Activated naive CD4-positive, alpha-beta T cell treated with anti-CD3 and anti-CD28 coated beads, Interleukin-2, amount 50 U/mL, for 16 hours (primary cell): ENCODE measurements around the gene CCDC102A.
A peak's percentile ranks its signal among the peaks of the same experiment; 100 is the strongest.
"Not testable (repeated sequence)": the region's sequence is repeated elsewhere in the genome, so short reads cannot be mapped to it uniquely, and the experiment has no call there.

Experiments used
- DNase-seq: peaks from one replicate; pipeline ENCODE4 v3.0.0-alpha.2; 2020

The CCDC102A gene

DNA sequence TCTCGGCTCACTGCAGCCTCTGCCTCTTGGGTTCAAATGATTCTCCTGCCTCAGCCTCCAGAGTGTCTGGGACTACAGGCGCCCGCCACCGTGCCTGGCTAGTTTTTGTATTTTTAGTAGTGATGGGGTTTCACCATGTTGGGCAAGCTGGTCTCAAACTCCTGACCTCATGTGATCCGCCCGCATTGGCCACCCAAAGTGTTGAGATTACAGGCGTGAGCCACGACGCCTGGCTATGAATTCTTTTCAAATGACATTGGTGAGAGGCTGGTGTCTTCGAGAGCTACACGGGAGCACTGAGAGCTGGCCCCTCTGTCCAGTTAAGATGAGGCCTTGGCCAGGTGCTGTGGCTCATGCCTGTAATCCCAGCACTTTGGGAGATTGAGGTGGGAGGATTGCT is 36.4 kb downstream of the CCDC102A start:
- DNase-seq = not testable (repeated sequence)

DNA sequence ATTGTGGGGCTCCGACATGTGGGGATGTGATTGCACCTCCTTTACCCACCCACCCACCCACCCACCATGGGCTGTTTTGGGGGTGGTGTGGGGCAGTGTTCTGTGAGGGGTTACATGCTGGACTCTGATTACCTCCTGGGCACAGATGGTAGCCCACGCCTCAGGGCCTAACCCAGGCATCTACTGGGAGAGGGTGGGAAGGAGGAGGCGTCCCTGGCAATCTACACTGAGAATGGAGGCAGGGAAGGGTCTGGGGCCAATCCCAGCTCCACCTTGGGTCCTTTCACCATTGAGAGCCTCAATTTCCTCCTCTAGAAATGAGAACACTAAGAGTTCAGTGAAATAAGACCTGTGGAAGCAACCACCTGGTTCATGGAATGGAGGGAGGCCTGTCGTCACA is 38.3 kb downstream of the CCDC102A start:
- DNase-seq = no peak

DNA sequence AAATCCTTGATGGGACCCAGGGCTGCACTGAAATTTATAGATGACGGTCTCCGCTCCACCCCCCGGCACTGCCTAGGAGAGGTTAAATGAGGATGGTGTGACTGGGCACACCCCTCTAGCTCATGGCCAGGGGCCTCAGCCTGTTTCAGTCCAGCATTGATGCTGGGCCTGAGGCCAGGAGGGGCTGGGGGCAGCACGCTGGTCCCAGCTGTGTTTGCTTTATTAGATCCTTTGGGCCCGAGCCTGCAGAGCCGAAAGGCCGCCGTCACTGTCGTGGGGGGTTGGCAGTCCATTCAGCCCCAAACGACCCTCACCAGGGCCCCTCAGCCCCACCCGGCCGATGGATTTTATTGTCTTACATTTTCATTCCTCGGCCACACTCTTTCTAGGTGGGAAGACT is 39.2 kb downstream of the CCDC102A start:
- no peak for DNase-seq

DNA sequence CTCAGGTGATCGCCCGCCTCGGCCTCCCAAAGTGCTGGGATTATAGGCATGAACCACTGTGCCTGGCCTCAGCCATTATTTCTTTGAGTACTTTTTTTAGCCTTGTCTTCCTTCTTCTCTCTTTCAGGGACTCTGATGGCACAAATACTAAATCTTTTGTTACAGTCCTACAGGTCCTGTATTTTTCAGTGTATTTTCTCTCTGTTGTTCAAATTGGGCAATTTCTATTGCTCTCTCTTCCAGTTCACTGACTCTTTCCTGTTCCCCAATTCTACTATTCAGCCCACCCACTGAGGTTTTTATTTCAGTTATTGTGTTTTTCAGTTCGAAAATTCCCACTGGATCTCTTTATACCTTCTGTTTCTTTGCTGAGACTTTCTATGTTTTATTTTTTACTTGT is 42.6 kb downstream of the CCDC102A start:
- DNase-seq = no peak

DNA sequence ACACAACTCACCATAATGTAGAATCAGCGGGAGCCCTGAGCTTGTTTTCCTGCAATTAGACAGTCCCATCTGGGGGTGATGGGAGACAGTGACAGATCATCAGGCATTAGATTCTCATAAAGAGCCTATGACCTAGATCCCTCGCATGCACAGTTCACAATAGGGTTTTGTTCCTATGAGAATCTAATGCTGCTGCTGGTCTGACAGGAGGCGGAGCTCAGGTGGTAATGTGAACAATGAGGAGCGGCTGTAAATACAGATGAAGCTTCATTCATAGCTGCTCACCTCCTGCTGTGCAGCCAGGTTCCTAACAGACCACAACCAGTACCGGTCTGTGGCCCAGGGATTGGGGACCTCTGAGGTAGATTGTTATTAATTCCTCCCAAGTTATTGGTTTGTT is 47.1 kb downstream of the CCDC102A start:
- no peak for DNase-seq

DNA sequence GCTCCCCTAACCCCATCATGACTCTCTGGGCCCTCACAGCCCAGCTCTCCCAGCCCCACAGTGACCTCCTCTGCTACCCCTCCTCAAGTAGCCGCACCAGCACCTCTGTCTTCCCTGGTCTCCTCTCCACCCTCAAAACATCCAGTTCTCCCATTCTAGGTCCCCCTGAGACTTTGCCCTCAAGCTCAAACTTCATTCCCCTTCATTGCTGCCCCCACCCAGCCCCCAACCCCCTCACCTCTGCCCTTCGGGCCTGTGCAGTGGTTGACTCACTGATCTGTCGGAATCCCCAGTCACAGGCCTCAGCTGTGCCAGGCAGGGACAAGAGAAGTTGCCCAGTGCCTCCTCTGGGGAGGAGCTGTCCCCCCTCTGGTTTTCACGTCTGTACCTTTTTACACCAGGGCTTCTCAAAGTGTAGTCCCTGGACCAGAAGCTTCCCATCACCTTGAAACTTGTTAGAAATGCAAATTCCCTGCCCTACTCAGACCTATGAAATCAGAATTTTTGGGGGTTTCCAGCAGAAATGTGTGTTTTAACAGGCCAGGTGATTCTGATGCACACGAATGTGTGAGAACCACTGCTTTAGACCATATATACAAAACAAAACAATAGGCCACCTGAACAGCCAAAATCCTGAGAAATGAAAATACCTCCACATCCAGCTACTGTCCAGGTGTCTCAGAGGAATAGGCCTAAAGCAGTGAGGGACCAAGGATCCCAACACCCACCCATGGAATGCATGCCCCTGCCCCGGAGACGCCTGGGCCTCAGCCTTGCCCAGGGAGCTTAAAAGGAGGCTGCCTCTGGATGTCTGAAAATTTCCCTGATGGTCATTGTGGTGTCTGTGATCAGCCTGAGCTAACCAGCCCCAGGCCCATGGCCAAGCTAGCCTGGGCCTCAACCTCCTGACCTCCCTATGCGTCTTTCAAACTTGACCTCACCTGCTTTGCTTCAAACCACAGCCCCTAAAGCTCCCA is 49.2 kb downstream of the CCDC102A start:
- DNase-seq = no peak

DNA sequence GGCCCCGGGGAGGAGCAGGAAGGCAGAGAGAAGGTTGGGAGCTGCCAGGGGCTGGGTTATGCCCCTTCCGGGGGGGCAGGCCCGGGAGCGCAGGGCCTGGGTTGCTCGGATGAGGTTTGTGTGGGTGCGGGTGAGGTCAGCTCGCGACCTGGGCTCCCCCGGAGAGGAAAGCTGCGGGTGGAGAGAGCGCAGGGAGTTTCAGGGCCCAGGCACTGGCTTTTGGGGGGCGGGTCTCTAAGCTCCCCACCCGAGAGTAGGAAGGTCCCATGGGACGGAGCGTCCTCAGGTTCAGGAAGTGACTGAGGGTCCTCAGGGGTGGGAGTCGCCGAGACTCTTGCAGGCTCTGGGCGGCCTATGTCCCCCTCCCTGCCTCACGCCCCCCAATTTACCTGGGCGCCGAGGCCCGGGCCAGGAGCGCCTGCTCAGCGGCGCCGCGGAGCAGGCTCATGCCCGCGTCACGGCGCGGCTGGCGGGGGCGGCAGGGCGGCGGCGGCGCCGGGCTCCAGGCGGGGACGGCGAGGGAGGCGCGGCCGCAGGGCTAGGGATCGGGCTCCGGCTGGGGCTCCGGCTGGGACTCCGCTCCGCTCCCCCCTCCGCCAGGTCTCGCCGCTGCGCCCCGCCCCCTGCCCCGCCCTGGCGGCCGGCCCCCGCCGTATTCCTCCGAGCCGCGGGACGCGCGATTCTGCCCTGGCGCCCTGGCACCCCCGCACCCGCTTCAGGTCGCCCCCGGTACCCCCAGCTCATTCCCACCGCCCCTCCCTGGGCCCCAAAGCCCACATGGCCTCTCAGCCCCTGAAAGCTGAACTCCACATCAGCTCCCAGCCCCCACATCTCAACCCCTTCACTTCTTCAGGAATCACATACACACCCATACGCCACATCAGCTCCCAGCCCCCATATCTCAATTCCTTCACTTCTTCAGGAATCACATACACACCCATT is 50.2 kb downstream of the CCDC102A start, which contains the start of gene DOK4:
Gene DOK4 (minus strand): TSS at position 578 of the 942 bp plus-strand sequence. CDS start 6,986 bp downstream, outside the sequence.
- peak; percentile 84 for DNase-seq

DNA sequence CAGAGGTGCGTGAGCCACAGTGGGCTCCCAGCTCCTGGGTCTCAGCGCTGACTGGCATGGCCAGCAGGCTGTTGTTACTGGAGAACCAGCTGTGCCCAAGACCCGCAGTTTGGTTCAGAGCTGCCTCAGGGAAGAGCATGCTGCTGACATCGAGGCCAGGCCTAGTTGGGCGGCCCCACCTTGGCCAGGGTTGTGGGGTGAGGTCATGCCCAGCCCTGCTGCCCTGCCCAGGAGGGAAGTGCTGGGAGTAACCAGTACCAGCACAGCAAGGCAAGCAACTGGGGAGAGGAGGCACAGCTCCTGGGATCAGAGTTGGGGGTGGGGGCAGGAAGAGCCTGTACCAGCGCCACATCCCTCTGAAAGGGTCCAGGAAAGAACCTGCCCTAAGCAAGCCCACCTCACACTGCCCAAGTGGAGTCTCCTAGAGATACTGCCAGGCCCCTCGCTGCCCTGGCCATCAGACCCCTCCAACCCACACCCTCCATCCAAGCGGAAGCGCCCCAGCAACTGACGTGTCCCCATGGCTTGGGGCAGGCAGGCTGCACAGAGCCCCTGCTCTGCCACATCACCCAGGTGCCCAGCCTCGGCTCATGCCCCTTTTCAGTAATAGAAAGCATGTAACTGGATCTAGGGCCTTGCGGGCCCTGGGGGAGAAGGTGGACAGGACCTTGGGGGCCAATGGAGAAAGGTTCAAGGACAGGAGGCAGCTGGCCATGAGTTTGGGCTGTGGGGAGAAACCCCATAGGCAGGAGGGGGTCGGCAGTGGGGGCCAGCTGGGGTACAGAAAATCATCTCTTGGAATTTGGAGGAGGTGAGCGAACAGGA is 51.1 kb downstream of the CCDC102A start:
- no peak for DNase-seq

DNA sequence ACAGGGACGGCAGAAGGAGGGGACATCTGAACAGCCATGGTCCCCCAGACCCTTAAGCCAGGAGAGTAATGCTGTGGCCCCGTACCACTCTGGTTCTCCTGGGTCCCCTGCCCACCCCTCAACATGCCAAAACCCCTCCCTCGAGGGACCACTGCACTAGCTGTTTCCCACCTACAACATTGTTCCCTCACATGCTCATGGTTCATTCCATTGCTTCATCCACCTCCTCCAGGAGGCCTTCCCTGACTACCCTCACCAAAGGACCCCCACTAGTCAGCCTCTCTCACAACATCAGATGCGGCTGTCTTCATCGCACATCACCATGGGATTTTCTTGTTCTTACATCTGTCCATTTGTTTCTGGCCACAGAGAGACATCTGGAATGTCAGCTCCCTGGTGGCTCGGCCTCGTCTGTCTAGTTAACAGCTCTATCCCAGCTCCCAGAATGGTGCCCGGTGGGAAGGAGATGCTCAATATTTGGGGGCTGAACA is 51.8 kb downstream of the CCDC102A start:
- DNase-seq = no peak

DNA sequence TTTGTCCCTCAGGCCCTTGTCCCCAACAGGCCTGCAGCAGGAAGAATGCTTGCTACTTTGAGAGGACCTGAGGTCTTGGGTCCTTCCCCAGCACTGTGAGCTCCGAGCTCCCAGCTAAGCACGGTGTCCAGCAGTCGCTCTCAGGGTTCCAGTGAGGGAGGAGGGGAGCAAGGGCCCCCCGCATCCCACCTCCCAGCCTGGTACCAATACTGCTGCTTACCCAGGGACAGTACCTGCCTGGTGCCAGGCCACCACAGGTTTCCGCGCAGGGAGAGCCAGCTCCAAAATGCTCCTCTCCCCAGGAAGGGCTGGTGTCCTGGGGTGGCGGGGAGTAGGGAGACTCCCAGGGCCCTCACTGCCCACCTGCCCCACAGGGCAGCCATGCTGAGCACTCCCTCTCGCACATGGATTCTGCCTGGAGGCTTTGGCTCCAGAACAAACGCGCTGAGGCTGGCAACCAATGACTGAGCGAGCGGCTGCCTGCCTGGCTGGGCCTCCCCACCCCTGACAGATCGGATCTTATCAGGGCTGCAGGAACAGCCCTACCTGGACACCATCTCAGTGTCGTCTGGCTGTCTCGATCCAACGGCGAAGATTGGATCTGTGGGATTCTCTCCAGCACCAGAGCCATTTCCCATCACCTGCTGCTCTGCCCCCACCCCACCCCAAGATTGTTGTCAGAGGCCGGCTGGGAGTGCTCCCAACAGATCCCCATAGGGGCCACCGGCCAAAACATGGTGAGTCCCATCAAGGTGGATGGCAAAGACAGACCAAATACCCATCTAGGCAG is 52.5 kb downstream of the CCDC102A start:
- no peak for DNase-seq

DNA sequence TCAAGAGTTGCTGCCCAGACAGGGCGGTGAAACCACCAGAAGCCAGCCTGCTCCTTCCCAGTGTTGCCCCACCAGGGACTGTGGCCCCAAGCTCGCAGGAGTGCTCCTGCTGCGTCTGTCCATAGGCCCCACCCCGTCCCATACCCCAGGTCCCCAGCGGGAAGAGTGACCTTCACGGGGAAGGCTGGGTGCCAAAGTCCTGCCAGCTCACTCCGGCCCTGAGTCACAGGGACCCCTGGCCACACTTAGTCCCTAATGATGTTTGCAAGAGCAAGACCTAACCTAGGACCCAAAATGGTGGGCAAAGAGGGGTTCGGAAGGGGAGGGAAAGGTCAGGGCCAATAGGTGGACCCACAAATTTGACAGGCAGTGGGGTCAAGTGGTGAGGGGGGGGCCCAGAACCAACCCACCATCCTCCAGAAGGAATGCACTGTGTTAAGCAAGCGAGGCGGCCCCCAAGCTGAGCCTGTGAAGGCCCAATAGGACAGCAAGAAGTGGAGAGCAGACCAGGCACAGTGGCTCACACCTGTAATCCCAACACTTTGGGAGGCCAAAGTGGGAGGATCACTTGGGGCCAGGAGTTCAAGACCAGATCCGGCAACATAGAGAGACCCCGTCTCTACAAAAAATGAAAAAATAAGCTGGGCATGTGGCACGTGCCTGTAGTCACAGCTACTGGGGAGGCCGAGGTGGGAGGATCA is 53.4 kb downstream of the CCDC102A start:
- DNase-seq = no peak

DNA sequence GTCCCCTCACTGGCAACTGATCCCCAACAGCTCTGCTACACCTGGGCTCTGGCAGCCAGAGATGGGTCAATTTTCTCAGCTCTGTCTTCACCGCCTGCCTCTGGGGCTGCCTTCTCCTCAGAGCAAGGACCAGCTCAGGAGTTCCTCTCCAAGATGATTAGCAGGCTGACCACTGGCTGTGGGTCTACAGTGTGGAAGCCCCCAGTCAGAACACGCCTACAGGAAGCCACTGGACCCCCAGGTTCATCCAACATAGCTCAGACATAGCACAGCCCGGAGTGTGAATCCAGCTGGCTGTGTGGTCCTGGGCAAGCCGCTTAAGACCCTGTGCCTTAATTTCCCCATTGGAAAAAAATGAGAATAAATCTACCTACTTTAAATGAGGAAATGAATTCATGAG is 55.0 kb downstream of the CCDC102A start:
- no peak for DNase-seq

DNA sequence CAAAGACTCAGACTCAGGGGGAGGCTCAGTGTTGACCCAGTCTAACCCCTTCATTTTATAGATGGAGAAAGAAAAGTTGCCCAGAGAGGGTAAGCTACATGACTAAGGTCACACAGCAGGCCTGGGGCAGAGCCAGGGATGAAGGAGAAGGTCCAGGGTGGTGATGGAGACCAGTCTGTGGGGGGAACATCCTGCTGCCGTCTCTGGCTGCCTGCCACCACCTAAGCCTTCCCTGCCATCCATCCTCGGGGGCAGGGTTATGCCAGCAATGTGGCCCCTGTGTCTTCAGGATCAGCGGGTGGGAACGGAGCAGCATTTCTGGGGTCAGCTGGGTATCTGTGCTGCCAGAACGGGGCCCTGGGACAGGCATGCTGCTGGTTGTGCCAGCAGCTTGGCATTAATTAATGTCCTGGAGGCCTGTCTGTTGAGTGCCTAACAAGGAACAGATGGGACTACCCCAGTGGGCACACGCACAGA is 55.6 kb downstream of the CCDC102A start:
- no peak for DNase-seq

DNA sequence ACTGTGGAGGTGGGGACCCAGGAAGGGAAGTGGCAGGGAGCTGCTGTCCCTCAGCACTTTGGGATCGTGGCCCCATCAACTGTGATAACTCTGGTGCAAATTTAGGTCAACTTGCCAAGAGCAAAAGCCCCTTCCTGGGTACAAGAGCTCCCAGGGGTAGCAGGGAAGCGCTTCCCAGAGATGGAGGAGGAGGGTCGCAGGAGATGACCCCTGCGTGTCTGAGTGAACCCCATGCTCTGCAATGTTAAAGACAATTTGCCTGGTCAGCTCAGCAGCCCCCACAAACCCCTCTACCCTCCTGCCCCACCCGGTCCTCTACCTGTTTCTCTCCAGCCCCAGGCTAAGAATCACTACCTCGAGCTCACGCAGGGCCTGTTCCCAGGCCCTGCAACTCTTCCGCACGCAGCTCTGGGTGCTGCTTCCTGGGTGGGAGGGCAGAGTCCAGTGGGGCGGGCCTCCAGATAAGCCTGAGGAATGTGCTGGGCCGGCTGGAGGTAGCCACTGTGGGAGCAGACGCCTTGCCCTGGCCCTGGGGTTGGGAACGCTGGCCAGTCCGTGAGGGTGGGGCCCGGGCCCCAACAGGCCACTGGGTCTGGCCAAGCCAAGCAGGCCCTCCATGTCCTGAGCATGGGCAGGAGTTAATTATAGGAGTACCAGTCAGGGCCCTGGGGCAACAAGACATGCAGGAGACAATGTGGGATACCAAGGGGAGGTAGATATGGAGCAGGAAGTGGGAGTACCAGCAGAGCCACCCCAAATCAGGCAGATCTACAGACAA is 56.2 kb downstream of the CCDC102A start:
- no peak for DNase-seq

DNA sequence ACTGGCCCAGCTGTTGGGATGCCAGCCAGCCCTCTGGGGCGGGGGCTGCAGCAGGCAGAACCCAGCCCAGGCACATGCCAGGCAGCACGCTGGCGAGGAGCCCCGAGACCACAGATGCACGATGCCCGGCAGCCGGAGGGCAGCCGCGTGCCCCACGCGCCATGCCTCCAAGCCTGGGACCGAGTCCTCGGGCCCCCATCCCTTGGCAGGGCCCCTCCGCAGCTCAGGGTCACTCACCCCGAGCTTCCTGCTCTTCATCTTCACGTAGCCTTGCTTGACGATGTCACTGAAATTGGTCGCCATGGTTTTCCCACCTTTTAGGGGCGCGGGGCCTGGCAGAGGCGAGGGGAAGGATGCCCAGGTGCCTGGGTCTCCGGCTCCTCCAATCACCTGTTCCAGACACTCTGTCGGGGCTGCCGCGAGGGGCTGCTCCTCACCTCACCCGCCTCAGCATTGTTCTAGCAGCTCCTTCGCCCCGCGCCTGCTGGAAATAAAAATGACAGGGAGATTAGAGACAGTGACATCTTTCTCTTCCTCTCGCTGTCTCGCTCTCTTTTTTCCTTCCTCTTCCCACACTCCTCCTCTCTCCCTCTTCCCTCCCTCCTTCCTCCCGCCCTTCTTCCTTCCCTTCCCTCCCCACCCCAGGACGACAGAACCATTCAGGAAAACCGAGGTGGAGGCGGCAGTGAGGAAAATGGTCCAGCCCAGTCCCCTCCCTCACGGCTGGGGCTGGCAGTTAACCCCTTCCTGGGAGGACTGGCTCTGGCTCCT is 57.0 kb downstream of the CCDC102A start:
- DNase-seq = no peak

DNA sequence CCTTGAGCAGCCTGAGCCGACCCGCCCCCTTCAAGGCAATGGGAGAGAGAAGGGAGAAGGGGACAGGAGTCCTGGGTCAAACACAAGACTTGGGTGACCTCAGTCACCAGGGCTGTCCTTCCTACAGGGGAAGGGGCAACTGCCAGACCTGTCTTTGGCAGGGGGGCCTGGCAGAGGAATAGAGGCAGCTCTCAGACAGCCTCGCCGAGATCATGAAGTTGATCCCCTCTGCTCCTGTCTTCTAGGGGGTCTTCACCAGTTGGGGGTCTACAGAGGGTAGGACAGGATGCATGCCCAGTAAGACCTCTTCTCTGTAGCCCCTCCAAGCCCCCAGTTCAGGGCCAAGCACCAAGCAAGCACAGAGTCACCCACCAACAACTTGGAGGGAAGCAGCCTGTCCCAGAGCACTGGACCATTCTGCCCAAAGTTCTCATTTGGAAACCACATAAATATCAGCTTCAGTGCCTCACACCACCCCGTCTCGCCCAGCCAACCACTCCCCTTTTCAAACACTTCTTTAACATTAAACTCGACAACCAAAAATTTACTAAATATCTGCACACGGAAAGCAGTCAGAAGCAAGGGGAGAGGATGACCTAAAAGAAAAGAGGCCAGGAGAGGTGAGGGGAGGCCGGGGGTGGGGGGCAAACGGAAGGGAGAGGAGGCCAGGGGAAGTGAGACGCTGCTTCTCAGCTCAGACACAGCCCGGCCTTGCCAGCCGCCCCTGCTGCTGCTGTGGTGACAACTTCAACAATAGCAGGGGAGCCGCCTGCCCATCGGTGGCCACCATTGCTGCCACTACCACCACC is 57.8 kb downstream of the CCDC102A start:
- no peak for DNase-seq

DNA sequence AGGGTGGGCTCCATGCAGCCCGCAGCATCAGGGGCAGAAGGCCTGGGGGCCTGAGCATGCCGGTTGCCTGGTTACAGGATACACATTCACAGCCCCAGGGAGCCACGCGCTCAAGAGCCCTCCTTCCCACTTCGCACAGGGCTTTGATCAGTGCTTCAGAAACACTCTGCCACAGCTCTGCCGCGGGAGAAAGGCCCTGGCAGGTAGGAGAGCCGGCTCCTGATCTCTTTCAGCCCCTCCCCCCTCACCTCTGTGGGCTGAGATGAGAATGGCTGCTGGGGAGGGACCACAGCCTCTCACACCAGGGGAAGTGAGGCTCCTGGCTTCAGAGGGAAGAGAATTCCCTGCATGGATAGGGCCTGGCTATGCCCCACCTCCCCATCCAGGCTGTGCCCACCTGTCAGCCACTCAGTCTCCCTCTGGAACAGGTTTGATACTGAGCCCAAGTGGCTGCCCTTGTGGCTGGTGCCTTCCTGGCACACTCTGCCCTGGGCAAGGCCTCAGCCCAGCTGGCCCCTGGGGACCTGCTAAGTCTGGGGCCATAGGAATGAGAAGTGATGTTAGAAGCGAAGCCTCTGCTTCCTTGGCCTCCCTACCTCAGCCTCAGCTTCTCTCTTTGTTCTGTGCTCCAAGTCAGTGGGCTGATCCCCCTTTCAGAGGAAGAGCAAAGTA is 58.7 kb downstream of the CCDC102A start:
- DNase-seq = no peak
